GM12878 (cell line): ENCODE measurements around the gene ARHGEF7. TPM values are rescaled to one million over a fixed set of nuclear protein-coding genes. Genes with fewer than 3 reads are reported as not detected.
A peak's percentile ranks its signal among the peaks of the same experiment; 100 is the strongest.

ENCODE experiments used
- ATAC-seq: fragments of 200-7000 bp; cut with Tn5 transposase; 3 replicates; pipeline ENCODE4 v1.9.1; 2020; ENCODE audit warnings: mild to moderate bottlenecking, moderate library complexity
- BruUV-seq: library from RNA; stranded (reverse); fragments of 400-500 nt; replicated peaks from 2 replicates; lab custom pipeline; 2021; lab: Mats Ljungman, UMichigan
- CTCF ChIA-PET: fragments of 300-600 bp; sonication (Branson Sonifier 250); formaldehyde crosslinking; extraction: SDS; loops from one replicate; lab custom pipeline; 2021; ENCODE audit warnings: inconsistent platforms; lab: Yijun Ruan, JAX
- POLR2A ChIA-PET: fragments of 350-600 bp; formaldehyde crosslinking; extraction: SDS; loops from one replicate; lab custom pipeline; 2021; ENCODE audit warnings: inconsistent platforms; lab: Charles Lee
- RAD21 ChIA-PET: fragments of 300-600 bp; sonication (Branson Sonifier 250); formaldehyde crosslinking; loops from one replicate; lab custom pipeline; 2023; ENCODE audit warnings: antibody characterized with exemption; ENCODE audit not compliant: unreplicated experiment; lab: Charles Lee
- SMC1A ChIA-PET: fragments of 300-600 bp; sonication (Branson Sonifier 250); formaldehyde crosslinking; loops from one replicate; lab custom pipeline; 2023; ENCODE audit not compliant: unreplicated experiment, uncharacterized antibody; lab: Charles Lee
- DNase-seq: peaks from one replicate; pipeline ENCODE4 v3.0.0-alpha.2; 2011; ENCODE audit warnings: low read depth, low spot score
- FAIRE-seq: peaks from 3 replicates; lab custom pipeline; 2011; peaks lifted over from hg19 to GRCh38; lab: Jason Lieb, UNC
- H2AFZ ChIP-seq: 2 replicates; pipeline ENCODE4 v1.6.0; 2011; ENCODE audit warnings: low read depth, low read length, control low read depth; ENCODE audit not compliant: control insufficient read depth
- H3K27ac ChIP-seq: 2 replicates; pipeline ENCODE4 v1.5.1; 2011; ENCODE audit warnings: control low read depth; ENCODE audit not compliant: control insufficient read depth, insufficient read depth
- H3K27me3 ChIP-seq, 2 experiments: replicated peaks in 1 of 2; 2 replicates each; pipeline versions ENCODE4 v1.6.0 to v1.6.1; 2011; ENCODE audit warnings: low read length in 1 of 2; ENCODE audit not compliant: control insufficient read depth in 2 of 2, insufficient read depth in 2 of 2
- H3K36me3 ChIP-seq, 2 experiments: 2 replicates each; pipeline ENCODE4 v1.5.1; 2011; ENCODE audit warnings: low read length in 1 of 2; ENCODE audit not compliant: control insufficient read depth in 2 of 2, insufficient read depth in 2 of 2
- H3K4me1 ChIP-seq: 2 replicates; pipeline ENCODE4 v1.6.1; 2011; ENCODE audit warnings: mild to moderate bottlenecking, low read length, moderate library complexity, mixed read lengths; ENCODE audit not compliant: control insufficient read depth, insufficient read depth
- H3K4me2 ChIP-seq: 2 replicates; pipeline ENCODE4 v1.6.0; 2011; ENCODE audit warnings: control low read depth; ENCODE audit not compliant: control insufficient read depth, insufficient read depth
- H3K4me3 ChIP-seq: fragments of 200-600 bp; sonication (generic); 2 replicates; pipeline ENCODE4 v1.5.1; 2016
- H3K79me2 ChIP-seq: 2 replicates; pipeline ENCODE4 v1.6.0; 2011; ENCODE audit warnings: low read length; ENCODE audit not compliant: control insufficient read depth, insufficient read depth
- H3K9ac ChIP-seq: 2 replicates; pipeline ENCODE4 v1.8.0; 2011; ENCODE audit warnings: low read length, control low read depth, mixed read lengths; ENCODE audit not compliant: control insufficient read depth, insufficient read depth
- H3K9me3 ChIP-seq: replicated peaks from 3 replicates; pipeline ENCODE4 v1.5.1; 2011; ENCODE audit warnings: mild to moderate bottlenecking, low read length; ENCODE audit not compliant: control insufficient read depth, insufficient read depth
- H4K20me1 ChIP-seq: 2 replicates; pipeline ENCODE4 v1.6.0; 2011; ENCODE audit not compliant: control insufficient read depth, insufficient read depth
- ASH2L ChIP-seq: fragments of 300-600, 200-600 bp; sonication (generic); IDR thresholded peaks from 2 replicates; pipeline ENCODE4 v1.6.1; 2017; ENCODE audit warnings: low read depth, mild to moderate bottlenecking, borderline replicate concordance
- BCL3 ChIP-seq: IDR thresholded peaks from 2 replicates; pipeline ENCODE4 v1.6.1; 2011; ENCODE audit warnings: borderline replicate concordance, low read depth, mild to moderate bottlenecking, moderate library complexity, low read length; ENCODE audit not compliant: insufficient read depth, poor library complexity, severe bottlenecking
- BMI1 ChIP-seq: fragments of 450-650 bp; IDR thresholded peaks from 2 replicates; pipeline ENCODE4 v1.6.1; 2016; ENCODE audit warnings: mild to moderate bottlenecking, moderate library complexity, borderline replicate concordance
- CHD1 ChIP-seq: IDR thresholded peaks from 2 replicates; pipeline ENCODE4 v1.6.1; 2012; ENCODE audit warnings: low read depth, low read length, improper control_type of control experiment
- GATAD2B ChIP-seq: fragments of 450-650 bp; conservative IDR thresholded peaks from 2 replicates; pipeline ENCODE4 v1.6.1; 2017; ENCODE audit warnings: low read depth, mild to moderate bottlenecking, moderate library complexity
- IKZF1 ChIP-seq: fragments of 450-650 bp; conservative IDR thresholded peaks from 2 replicates; pipeline ENCODE4 v1.6.1; 2017; ENCODE audit warnings: antibody characterized with exemption, mild to moderate bottlenecking
- IKZF2 ChIP-seq, 2 experiments: fragments of 450-650 bp; IDR thresholded peaks; 2 replicates each; pipeline ENCODE4 v1.6.1; 2017; ENCODE audit warnings: mild to moderate bottlenecking in 2 of 2, moderate library complexity in 2 of 2
- JUNB ChIP-seq: IDR thresholded peaks from 2 replicates; pipeline ENCODE4 v1.6.1; 2016; ENCODE audit warnings: antibody characterized with exemption, mild to moderate bottlenecking
- MEF2A ChIP-seq: IDR thresholded peaks from 2 replicates; pipeline ENCODE4 v1.6.1; 2011; ENCODE audit warnings: low read depth, mild to moderate bottlenecking, low read length, moderate library complexity; ENCODE audit not compliant: insufficient read depth
- MYB ChIP-seq: fragments of 150-350 bp; IDR thresholded peaks from 2 replicates; pipeline ENCODE4 v1.6.1; 2014; ENCODE audit warnings: mild to moderate bottlenecking, low read depth, low read length, borderline replicate concordance
- NFIC ChIP-seq: IDR thresholded peaks from 2 replicates; pipeline ENCODE4 v1.6.1; 2012; ENCODE audit warnings: low read depth, mild to moderate bottlenecking, inconsistent platforms, low read length, moderate library complexity
- STAT3 ChIP-seq: IDR thresholded peaks from 2 replicates; pipeline ENCODE4 v1.6.1; 2011; ENCODE audit warnings: low read depth, low read length, improper control_type of control experiment
- ZBTB40 ChIP-seq: fragments of 450-650 bp; IDR thresholded peaks from 2 replicates; pipeline ENCODE4 v1.6.1; 2016; ENCODE audit warnings: mild to moderate bottlenecking, moderate library complexity, borderline replicate concordance
- ZNF207 ChIP-seq: fragments of 450-650 bp; IDR thresholded peaks from 2 replicates; pipeline ENCODE4 v1.6.1; 2014; ENCODE audit warnings: antibody characterized with exemption, mild to moderate bottlenecking, borderline replicate concordance
- WGBS: methylation state at CpG from one replicate; pipeline ENCODE4 v1.1.6; 2016; ENCODE audit warnings: low lambda C conversion rate; ENCODE audit not compliant: insufficient replicate concordance, insufficient coverage; ENCODE audit errors: missing lambda C conversion rate; 5-methylcytosine and 5-hydroxymethylcytosine counted together
- in situ Hi-C: fragments of 300-500 bp; cut with MboI; formaldehyde crosslinking; loops from 9 replicates; pipeline ENCODE4 v1.14.3; 2018; ENCODE audit warnings: mixed read lengths
- intact Hi-C: fragments of 100-400 bp; cut with micrococcal nuclease; formaldehyde crosslinking; loops from one replicate; pipeline ENCODE4 v1.14.2; 2022; ENCODE audit not compliant: unreplicated experiment
- polyA plus RNA-seq, 11 experiments: library from polyadenylated mRNA; depleted of rRNA in 4 of 11; unstranded in 6 of 11; stranded (reverse) in 5 of 11; fragments of >200 nt; fragmentation: Nextera tagmentation in 4 of 11; fragmentation: Illumina TruSeq in 1 of 11; extraction: Ambion mirVana in 4 of 11; extraction: Trizol in 1 of 11; gene quantifications; 1 replicate in 1 of 11; 2 replicates in 10 of 11; pipeline versions ENCODE4 v1.2.1 to v1.2.3, GENCODE V29; 2011 to 2016; ENCODE audit warnings: inconsistent platforms in 2 of 11, missing spikeins in 2 of 11, low read depth in 1 of 11
- total RNA-seq, 4 experiments: library from RNA; depleted of rRNA in 3 of 4; stranded (reverse); fragments of >200 nt in 3 of 4; fragmentation: Illumina TruSeq in 1 of 4; extraction: Trizol in 1 of 4; gene quantifications; 2 replicates each; pipeline versions ENCODE4 v1.2.1 to v1.2.3, GENCODE V29; 2013 to 2021
- TF ChIP-seq, protein P1 (sequence below): fragments of 450-650 bp; IDR thresholded peaks from 2 replicates; pipeline ENCODE4 v1.6.1; 2014; ENCODE audit warnings: mild to moderate bottlenecking

Gene ARHGEF7
- total and polyA plus RNA-seq, 10 of the 15 experiments (the other 5 are each of a cell fraction or from before 2014, with no cell fraction given), result 4.7 to 65.5 (median 36.6) TPM

DNA sequence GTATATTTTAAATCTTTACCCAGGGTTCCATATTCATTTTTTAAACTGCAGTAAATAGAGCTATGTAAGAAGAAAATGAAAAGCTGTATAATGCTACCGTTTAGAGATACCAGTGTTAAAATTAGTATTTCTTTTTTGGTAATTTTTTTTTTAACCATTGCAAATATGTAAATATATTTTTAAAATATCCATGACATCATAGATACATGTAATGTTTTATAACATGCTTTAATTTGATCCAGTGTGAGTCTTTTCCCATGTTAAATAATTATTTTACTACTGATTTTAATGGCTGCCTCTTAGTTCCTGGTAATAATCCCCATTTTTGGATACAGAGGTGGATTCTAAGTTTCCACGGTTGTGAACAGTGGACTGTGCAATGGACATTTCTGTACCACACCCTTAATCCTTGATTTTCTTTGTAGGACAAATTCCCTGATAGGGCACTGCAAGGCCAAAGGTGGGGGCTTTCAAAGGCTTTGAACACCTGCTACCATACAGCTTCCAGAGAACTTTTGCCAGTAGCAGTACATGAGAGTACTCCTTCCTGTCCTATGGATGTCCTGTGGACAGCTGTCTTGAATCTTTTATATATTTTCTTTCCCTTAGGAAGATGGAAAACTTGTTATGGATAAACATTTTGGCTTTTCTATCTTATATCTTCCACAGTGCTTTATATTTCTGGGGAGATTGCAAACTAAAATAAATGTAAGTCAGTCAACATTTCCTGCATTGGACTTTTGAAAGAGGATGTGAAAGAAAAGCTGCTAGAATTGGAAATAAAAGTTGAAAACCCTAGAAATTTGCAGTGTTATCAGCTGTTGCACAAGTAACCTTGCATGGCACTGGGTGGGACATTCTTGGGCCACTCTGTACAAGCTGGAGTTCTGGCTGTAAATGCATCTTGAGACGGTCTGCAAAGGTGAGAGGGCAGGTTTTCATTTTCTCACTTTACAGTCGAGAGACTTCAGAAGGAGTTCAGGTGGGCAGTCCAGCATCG lies 46.8 kb downstream of the ARHGEF7 start:
- H3K27me3 ChIP-seq, result no peaks in the 10 kb centered on the region
- 45% methylated on average over 5 of the region's 5 CpGs for WGBS
- in situ Hi-C loops, result loop anchor here (25.0 kb wide), 1 partner anchor 2000 kb away; no protein-coding TSS in a partner anchor
- intact Hi-C loops, result no loop called here
- BruUV-seq, result no TSS peak
- no peak overlapping the region for H2AFZ ChIP-seq
- H3K9ac ChIP-seq, result peak overlapping the region; percentile 20; the same call in 1 of the 2 replicates
- DNase-seq (no peak), ATAC-seq (peak; percentile 41), FAIRE-seq (no peak)
- H3K9me3 ChIP-seq, result peaks cover 11% of the 10 kb centered on the region; the same call in 2 of the 3 replicates
- ChIA-PET CTCF (interaction anchor here (1.0 to 2.0 kb wide), 7 partner anchors 21 to 94 kb away, joined by 3 to 5 read pairs (median 4); no protein-coding TSS in a partner anchor), POLR2A (interaction anchor here (0.9 to 2.4 kb wide), 6 partner anchors 9 to 52 kb away, joined by 3 to 13 read pairs (median 3); no protein-coding TSS in a partner anchor), RAD21 (interaction anchor here (0.6 to 2.3 kb wide), 7 partner anchors 23 to 1634 kb away, joined by 3 to 16 read pairs (median 3); partner anchors contain the start of gene ANKRD10), SMC1A (interaction anchor here (0.7 to 2.9 kb wide), 8 partner anchors 10 to 47 kb away, joined by 3 to 36 read pairs (median 6); no protein-coding TSS in a partner anchor)
- H3K4me3 ChIP-seq, result peak overlapping the region; percentile 44; the same call in 1 of the 2 replicates
- H3K27ac ChIP-seq, result peak overlapping the region; percentile 47
- H3K4me1 ChIP-seq, result peaks cover 49% of the 10 kb centered on the region
- peak overlapping the region; percentile 79 for H3K4me2 ChIP-seq
- no peaks in the 10 kb centered on the region for H4K20me1 ChIP-seq
- peaks cover 0 to 15% of the 10 kb centered on the region in 2 experiments; a peak in 1 of 4 replicates for H3K36me3 ChIP-seq
- peaks cover 98% of the 10 kb centered on the region for H3K79me2 ChIP-seq
- TF ChIP-seq BCL3 (no peak), ZBTB40 (no peak), ASH2L (no peak), MYB (no peak), ZNF207 (no peak), JUNB (no peak), BMI1 (no peak; the same call in 1 of the 2 replicates), STAT3 (no peak), MEF2A (0 out of 2 replicates have a peak, but pooled peaks have one; percentile 6), IKZF1 (peak; percentile 52; the same call in 1 of the 2 replicates), CHD1 (no peak), NFIC (no peak; the same call in 1 of the 2 replicates), IKZF2 (IDR thresholded peaks at IDR 0.05) (peak; percentile 40 to 47; a peak in 1 of 4 replicates), GATAD2B (no peak)
- TF ChIP-seq, protein P1, sequence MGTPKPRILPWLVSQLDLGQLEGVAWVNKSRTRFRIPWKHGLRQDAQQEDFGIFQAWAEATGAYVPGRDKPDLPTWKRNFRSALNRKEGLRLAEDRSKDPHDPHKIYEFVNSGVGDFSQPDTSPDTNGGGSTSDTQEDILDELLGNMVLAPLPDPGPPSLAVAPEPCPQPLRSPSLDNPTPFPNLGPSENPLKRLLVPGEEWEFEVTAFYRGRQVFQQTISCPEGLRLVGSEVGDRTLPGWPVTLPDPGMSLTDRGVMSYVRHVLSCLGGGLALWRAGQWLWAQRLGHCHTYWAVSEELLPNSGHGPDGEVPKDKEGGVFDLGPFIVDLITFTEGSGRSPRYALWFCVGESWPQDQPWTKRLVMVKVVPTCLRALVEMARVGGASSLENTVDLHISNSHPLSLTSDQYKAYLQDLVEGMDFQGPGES, result no peak
